Testis (tissue), 3 donors: Measurements from ENCODE around the gene ARPIN. TPM values are rescaled to one million over a fixed set of nuclear protein-coding genes. Genes with fewer than 3 reads are reported as not detected.

ENCODE experiments used
- DNase-seq: peaks from one replicate; pipeline ENCODE4 v3.0.0-alpha.2; 2019
- H3K27ac ChIP-seq, 2 donors: fragments of 200-600 bp; sonication (generic); one replicate each; pipeline ENCODE4 v1.5.1; 2019
- H3K27me3 ChIP-seq: fragments of 200-600 bp; sonication (generic); one replicate; pipeline ENCODE4 v1.5.1; 2019
- H3K36me3 ChIP-seq: fragments of 200-600 bp; sonication (generic); one replicate; pipeline ENCODE4 v1.5.1; 2017; ENCODE audit warnings: low read depth; ENCODE audit errors: missing control alignments
- H3K4me1 ChIP-seq: fragments of 200-600 bp; sonication (generic); one replicate; pipeline ENCODE4 v1.5.1; 2019
- H3K4me3 ChIP-seq, 2 donors: fragments of 200-600 bp; sonication (generic); one replicate each; pipeline ENCODE4 v1.5.1; 2017 to 2019
- H3K9me3 ChIP-seq: fragments of 200-600 bp; sonication (generic); one replicate; pipeline ENCODE4 v1.5.1; 2017
- CTCF ChIP-seq, 3 experiments: fragments of 450-650 bp in 2 of 3; fragments of 200-600 bp in 1 of 3; sonication (generic) in 1 of 3; IDR thresholded peaks; one replicate each; pipeline ENCODE4 v1.5.1; 2016 to 2019; ENCODE audit warnings: antibody characterized with exemption in 3 of 3, mild to moderate bottlenecking in 2 of 3, moderate library complexity in 1 of 3
- POLR2A ChIP-seq: fragments of 450-650 bp; IDR thresholded peaks from one replicate; pipeline ENCODE4 v1.6.1; 2017; ENCODE audit warnings: antibody characterized with exemption, mild to moderate bottlenecking, moderate library complexity
- WGBS, 2 donors: methylation state at CpG; one replicate each; pipeline ENCODE4 v1.1.5; 2018; 5-methylcytosine and 5-hydroxymethylcytosine counted together
- intact Hi-C: fragments of 100-400 bp; cut with DNase I; formaldehyde crosslinking; loops from one replicate; pipeline ENCODE4 v1.15.1; 2023; ENCODE audit warnings: low total_unique reads
- polyA plus RNA-seq: library from polyadenylated mRNA; stranded (reverse); fragments of 350-450 nt; fragmentation: Illumina TruSeq; extraction: RNeasy Lipid Tissue Mini Kit (QIAGEN cat#74804); gene quantifications from one replicate; pipeline ENCODE4 v1.2.3, GENCODE V29; 2014; ENCODE audit warnings: low read depth, low replicate concordance; ENCODE audit not compliant: insufficient read depth
- total RNA-seq, 2 donors: library from RNA; depleted of rRNA; stranded (reverse); fragments of >200 nt; gene quantifications; one replicate each; pipeline ENCODE4 v1.2.3, GENCODE V29; 2016

Gene ARPIN
- total and polyA plus RNA-seq, 3 donors from 2014 or later: 6.6 to 15.9 (median 14.3) TPM

GRCh38 chr15:89864958-89865739 is 47.6 kb downstream of the ARPIN start:
- TF ChIP-seq POLR2A (no peak), CTCF (IDR thresholded peaks at IDR 0.05) (no peak)
- intact Hi-C loops: no loop called here
- no peak for DNase-seq
- Histone ChIP-seq H3K36me3 (no peaks in the 10 kb centered on the region), H3K4me1 (peaks cover 13% of the 10 kb centered on the region), H3K27me3 (no peaks in the 10 kb centered on the region), H3K4me3 (no peak overlapping the region), H3K9me3 (no peaks in the 10 kb centered on the region), H3K27ac (no peak overlapping the region)
- 67 to 73% methylated on average over 3 of the region's 3 CpGs for WGBS, 2 donors

GRCh38 chr15:89863918-89864317 is 48.8 kb downstream of the ARPIN start:
- H3K36me3 ChIP-seq: no peaks in the 10 kb centered on the region
- H3K27me3 ChIP-seq: no peaks in the 10 kb centered on the region
- H3K4me1 ChIP-seq: peaks cover 13% of the 10 kb centered on the region
- H3K9me3 ChIP-seq: no peaks in the 10 kb centered on the region
- no peak for DNase-seq
- intact Hi-C loops: no loop called here
- peak overlapping the region in 1 of 2 donors; percentile 50 for H3K27ac ChIP-seq
- no peak for TF ChIP-seq POLR2A
- TF ChIP-seq CTCF (IDR thresholded peaks at IDR 0.05): no peak
- no peak overlapping the region for H3K4me3 ChIP-seq

- Histone ChIP-seq H3K27me3 (no peaks in the 10 kb centered on the region), H3K36me3 (no peaks in the 10 kb centered on the region), H3K4me1 (peaks cover 13% of the 10 kb centered on the region), H3K27ac (no peak overlapping the region), H3K9me3 (no peaks in the 10 kb centered on the region), H3K4me3 (no peak overlapping the region)
- intact Hi-C loops: no loop called here
- no peak for DNase-seq
- WGBS, 2 donors: 85 to 89% methylated on average over 2 of the region's 2 CpGs
- no peak for TF ChIP-seq POLR2A
- no peak for TF ChIP-seq CTCF (IDR thresholded peaks at IDR 0.05)
Observed at GRCh38 chr15:89860891-89861290, 51.9 kb downstream of the ARPIN start.

- no peak overlapping the region for H3K27ac ChIP-seq
- intact Hi-C loops: no loop called here
- no peaks in the 10 kb centered on the region for H3K36me3 ChIP-seq
- peaks cover 13% of the 10 kb centered on the region for H3K4me1 ChIP-seq
- no peak overlapping the region for H3K4me3 ChIP-seq
- 80 to 81% methylated on average over 3 of the region's 3 CpGs for whole genome bisulfite sequencing, 2 donors
- no peaks in the 10 kb centered on the region for H3K9me3 ChIP-seq
- no peak for DNase-seq
- H3K27me3 ChIP-seq: no peaks in the 10 kb centered on the region
- no peak for TF ChIP-seq CTCF (IDR thresholded peaks at IDR 0.05)
- no peak for TF ChIP-seq POLR2A
Observed at GRCh38 chr15:89860431-89860830, 52.3 kb downstream of the ARPIN start.
